Suprapubic skin (tissue), 4 donors: ENCODE data around the gene SNRNP70. TPM values are rescaled to one million over a fixed set of nuclear protein-coding genes. Genes with fewer than 3 reads are reported as not detected.

ENCODE experiments used
- DNase-seq, 2 donors: peaks; one replicate each; pipeline ENCODE4 v3.0.0-alpha.2; 2019; ENCODE audit warnings: low spot score in 2 of 2
- H3K27ac ChIP-seq: fragments of 200-600 bp; sonication (generic); one replicate; pipeline ENCODE4 v1.5.1; 2019
- H3K27me3 ChIP-seq: fragments of 200-600 bp; sonication (generic); one replicate; pipeline ENCODE4 v1.5.1; 2019
- H3K36me3 ChIP-seq: fragments of 200-600 bp; sonication (generic); one replicate; pipeline ENCODE4 v1.5.1; 2019
- H3K4me1 ChIP-seq: fragments of 200-600 bp; sonication (generic); one replicate; pipeline ENCODE4 v1.5.1; 2019
- H3K4me3 ChIP-seq: fragments of 200-600 bp; sonication (generic); one replicate; pipeline ENCODE4 v1.5.1; 2019; ENCODE audit warnings: mild to moderate bottlenecking
- H3K9me3 ChIP-seq: fragments of 200-600 bp; sonication (generic); one replicate; pipeline ENCODE4 v1.5.1; 2019
- EP300 ChIP-seq: sonication (generic); formaldehyde crosslinking; IDR thresholded peaks from one replicate; pipeline ENCODE4 v1.6.1; 2017; ENCODE audit warnings: antibody characterized with exemption
- POLR2A ChIP-seq, 2 donors: fragments of 450-650 bp; IDR thresholded peaks; one replicate each; pipeline ENCODE4 v1.6.1; 2017; ENCODE audit warnings: antibody characterized with exemption in 2 of 2, mild to moderate bottlenecking in 2 of 2, moderate library complexity in 2 of 2
- POLR2AphosphoS5 ChIP-seq, 3 donors: sonication (generic); formaldehyde crosslinking; IDR thresholded peaks; one replicate each; pipeline ENCODE4 v1.6.1; 2017; ENCODE audit warnings: antibody characterized with exemption in 3 of 3
- WGBS: methylation state at CpG from one replicate; pipeline ENCODE4 v1.1.5; 2018; 5-methylcytosine and 5-hydroxymethylcytosine counted together
- total RNA-seq, 4 donors: library from RNA; depleted of rRNA; stranded (reverse); fragments of >200 nt; gene quantifications; one replicate each; pipeline ENCODE4 v1.1.0, GENCODE V29; 2016
- TF ChIP-seq, protein P1 (sequence below), 2 donors: fragments of 200-600 bp in 1 of 2; fragments of 450-650 bp in 1 of 2; sonication (generic) in 1 of 2; IDR thresholded peaks; one replicate each; pipeline ENCODE4 v1.5.1; 2016 to 2019; ENCODE audit warnings: antibody characterized with exemption in 2 of 2, mild to moderate bottlenecking in 1 of 2, moderate library complexity in 1 of 2

Gene SNRNP70
- total RNA-seq, 4 donors from 2014 or later: 207 to 788 (median 322) TPM

DNA sequence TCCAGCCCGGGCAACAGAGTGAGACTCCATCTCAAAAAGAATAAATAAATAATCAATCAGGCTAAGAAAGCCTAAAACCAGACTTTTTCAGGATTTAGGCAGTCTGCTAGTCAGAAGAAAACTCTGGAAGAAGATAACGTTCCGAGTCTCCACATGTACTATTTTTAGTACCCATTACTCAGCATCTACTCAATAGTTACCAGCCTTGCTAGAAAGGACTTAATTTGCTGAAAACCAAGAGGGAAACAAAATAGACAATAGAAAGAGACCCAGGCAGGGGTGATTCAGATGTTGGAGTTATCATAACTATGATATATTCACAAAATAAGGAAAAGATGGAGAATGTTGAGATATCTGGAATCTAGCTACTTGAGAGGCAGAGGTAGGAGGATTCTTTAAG is 25.3 kb downstream of the SNRNP70 start:
- no peak overlapping the region for H3K4me3 ChIP-seq
- WGBS: 33% methylated on average over 3 of the region's 3 CpGs
- H3K27ac ChIP-seq: no peak overlapping the region
- TF ChIP-seq POLR2AphosphoS5 (IDR thresholded peaks at IDR 0.05) (no peak), POLR2A (IDR thresholded peaks at IDR 0.05) (no peak), EP300 (no peak)
- TF ChIP-seq, protein P1, sequence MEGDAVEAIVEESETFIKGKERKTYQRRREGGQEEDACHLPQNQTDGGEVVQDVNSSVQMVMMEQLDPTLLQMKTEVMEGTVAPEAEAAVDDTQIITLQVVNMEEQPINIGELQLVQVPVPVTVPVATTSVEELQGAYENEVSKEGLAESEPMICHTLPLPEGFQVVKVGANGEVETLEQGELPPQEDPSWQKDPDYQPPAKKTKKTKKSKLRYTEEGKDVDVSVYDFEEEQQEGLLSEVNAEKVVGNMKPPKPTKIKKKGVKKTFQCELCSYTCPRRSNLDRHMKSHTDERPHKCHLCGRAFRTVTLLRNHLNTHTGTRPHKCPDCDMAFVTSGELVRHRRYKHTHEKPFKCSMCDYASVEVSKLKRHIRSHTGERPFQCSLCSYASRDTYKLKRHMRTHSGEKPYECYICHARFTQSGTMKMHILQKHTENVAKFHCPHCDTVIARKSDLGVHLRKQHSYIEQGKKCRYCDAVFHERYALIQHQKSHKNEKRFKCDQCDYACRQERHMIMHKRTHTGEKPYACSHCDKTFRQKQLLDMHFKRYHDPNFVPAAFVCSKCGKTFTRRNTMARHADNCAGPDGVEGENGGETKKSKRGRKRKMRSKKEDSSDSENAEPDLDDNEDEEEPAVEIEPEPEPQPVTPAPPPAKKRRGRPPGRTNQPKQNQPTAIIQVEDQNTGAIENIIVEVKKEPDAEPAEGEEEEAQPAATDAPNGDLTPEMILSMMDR (IDR thresholded peaks at IDR 0.05): no peak
- no peaks in the 10 kb centered on the region for H3K9me3 ChIP-seq
- H3K4me1 ChIP-seq: peaks cover 30% of the 10 kb centered on the region
- no peak for DNase-seq
- H3K36me3 ChIP-seq: peaks cover 37% of the 10 kb centered on the region
- H3K27me3 ChIP-seq: no peaks in the 10 kb centered on the region

DNA sequence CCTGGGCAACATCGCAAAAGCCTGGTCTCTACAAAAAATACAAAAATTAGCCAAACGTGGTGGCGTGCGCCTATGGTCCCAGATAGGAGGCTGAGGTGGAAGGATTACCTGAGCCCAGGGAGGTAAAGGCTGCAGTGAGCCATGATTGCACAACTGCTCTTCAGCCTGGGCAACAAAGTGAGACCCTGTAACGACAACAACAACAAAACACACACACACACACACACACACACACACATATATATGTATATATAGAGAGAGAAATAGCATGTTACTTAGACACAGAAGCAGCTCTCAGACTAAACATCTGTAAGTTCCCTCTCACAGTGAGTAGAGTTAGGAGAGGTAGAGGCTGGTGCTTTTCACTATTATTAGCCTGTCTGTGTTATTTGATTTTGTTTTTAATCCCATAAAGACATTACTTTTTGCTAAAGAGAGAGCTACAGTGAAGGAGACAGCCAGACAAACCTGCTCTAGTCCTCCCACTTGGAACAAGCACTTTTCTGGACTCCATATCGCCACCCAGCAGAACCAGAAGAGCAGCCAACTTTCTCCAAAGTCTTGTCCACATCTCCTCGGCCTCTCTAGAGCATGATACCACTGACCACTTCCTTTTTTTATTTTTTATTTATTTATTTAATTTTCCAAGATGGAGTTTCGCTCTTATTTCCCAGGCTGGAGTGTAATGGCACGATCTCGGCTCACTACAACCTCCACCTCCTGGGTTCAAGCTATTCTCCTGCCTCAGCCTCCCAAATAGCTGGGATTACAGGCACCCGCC is 26.2 kb downstream of the SNRNP70 start:
- DNase-seq: no peak
- peaks cover 32% of the 10 kb centered on the region for H3K4me1 ChIP-seq
- no peaks in the 10 kb centered on the region for H3K27me3 ChIP-seq
- TF ChIP-seq POLR2A (IDR thresholded peaks at IDR 0.05) (no peak), EP300 (no peak), POLR2AphosphoS5 (IDR thresholded peaks at IDR 0.05) (no peak)
- TF ChIP-seq, protein P1 (IDR thresholded peaks at IDR 0.05): no peak
- H3K4me3 ChIP-seq: no peak overlapping the region
- 79% methylated on average over 11 of the region's 11 CpGs for WGBS
- no peaks in the 10 kb centered on the region for H3K9me3 ChIP-seq
- peaks cover 28% of the 10 kb centered on the region for H3K36me3 ChIP-seq
- no peak overlapping the region for H3K27ac ChIP-seq

DNA sequence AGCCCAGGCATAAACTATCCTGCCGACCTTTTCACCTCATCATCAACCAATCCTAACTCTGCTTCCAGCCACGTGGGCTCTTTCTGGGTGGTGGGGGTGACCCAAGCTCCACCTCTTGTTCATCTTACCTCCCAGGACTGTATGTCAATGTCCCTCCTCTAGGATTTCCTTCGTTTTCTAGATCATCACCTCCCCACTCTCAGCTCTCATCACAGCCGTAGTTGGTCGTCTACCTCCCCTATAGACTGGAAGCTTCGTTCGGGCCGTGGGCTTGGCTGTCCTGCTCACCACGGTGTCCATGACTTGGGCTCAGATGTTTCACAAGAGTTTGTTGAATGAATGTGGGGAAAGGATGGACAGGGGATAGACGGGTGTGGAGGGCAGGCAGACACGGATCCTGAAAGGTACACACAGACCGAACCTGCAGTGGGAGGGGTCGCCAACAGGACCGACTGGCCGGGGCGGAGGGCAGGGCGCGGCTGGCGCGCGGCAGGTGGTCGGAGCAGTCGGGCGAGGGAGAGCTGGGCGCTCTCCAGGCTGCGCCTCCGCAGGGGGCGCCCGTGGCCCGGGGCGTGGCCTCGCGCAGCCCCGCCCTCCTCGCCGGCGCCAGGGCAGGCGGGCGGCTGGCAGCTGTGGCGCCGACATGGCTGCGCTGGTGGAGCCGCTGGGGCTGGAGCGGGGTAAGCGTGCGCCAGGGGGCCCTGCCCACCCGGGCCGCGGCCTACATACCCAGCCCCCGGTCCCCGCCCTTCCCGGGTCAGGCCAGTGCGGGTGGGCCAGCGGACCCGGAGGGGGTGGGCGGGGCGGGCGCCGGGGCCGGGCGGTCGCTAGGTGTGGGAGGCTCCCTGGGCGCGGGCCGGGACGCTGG is 28.7 kb downstream of the SNRNP70 start, which contains the start of gene LIN7B:
TSS of gene LIN7B (plus strand) at position 609 of the 868 bp plus-strand sequence. CDS start at position 644, 35 bp downstream.
- no peaks in the 10 kb centered on the region for H3K9me3 ChIP-seq
- H3K4me1 ChIP-seq: peaks cover 50% of the 10 kb centered on the region
- TF ChIP-seq POLR2AphosphoS5 (IDR thresholded peaks at IDR 0.05): no peak
- TF ChIP-seq, protein P1 (IDR thresholded peaks at IDR 0.05): peak; percentile 28 to 78
- TF ChIP-seq EP300: no peak
- no peak for TF ChIP-seq POLR2A (IDR thresholded peaks at IDR 0.05)
- no peaks in the 10 kb centered on the region for H3K27me3 ChIP-seq
- peak within 1 kb of the TSS; percentile 91 for H3K4me3 ChIP-seq
- 2% methylated on average over 22 of the region's 66 CpGs for WGBS
- H3K36me3 ChIP-seq: peaks cover 2% of the 10 kb centered on the region
- DNase-seq: no peak
- H3K27ac ChIP-seq: peak within 1 kb of the TSS; percentile 81

DNA sequence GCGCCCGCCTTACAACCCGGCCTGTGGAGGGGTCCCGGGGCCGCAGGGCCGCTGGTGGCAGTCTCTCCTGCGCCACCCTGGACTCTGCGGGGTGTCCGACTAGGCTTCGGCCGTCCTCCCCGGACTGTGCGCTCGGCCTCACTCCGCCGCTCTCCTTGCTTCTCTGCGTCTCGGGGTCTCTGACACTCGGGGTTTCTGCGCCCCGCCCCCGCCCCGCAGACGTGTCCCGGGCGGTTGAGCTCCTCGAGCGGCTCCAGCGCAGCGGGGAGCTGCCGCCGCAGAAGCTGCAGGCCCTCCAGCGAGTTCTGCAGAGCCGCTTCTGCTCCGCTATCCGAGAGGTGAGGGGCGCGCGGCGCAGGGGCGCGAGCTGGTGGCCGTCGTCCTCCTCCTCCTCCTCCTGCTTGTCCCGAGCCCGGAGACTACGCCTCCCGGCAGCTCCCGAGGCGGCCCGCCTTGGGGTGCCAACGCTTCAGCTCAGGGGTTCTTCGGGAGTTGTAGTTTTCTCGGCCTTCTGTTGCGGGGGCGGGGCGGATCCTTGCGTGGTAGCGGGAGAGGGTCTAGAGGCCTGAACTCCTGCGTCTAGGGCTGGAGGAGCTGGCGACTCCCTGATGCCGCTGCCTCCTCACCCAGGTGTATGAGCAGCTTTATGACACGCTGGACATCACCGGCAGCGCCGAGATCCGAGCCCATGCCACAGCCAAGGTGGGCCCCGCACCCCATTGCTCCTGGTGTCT is 29.5 kb downstream of the SNRNP70 start:
- Histone ChIP-seq H3K27ac (peak overlapping the region; percentile 81), H3K9me3 (no peaks in the 10 kb centered on the region), H3K27me3 (no peaks in the 10 kb centered on the region), H3K36me3 (no peaks in the 10 kb centered on the region), H3K4me3 (peak overlapping the region; percentile 91), H3K4me1 (peaks cover 56% of the 10 kb centered on the region)
- no peak for DNase-seq
- TF ChIP-seq, protein P1 (IDR thresholded peaks at IDR 0.05): no peak
- TF ChIP-seq POLR2A (IDR thresholded peaks at IDR 0.05): no peak
- TF ChIP-seq EP300: no peak
- TF ChIP-seq POLR2AphosphoS5 (IDR thresholded peaks at IDR 0.05): no peak
- 24% methylated on average over 19 of the region's 68 CpGs for WGBS
